Hepatocyte (in vitro differentiated cells): ENCODE data around the gene DENND5A.

Source experiments
- EZH2 ChIP-seq: fragments of 200-600 bp; sonication (generic); IDR thresholded peaks from 2 replicates; pipeline ENCODE4 v1.6.1; 2016; ENCODE audit warnings: antibody characterized with exemption, mild to moderate bottlenecking, borderline replicate concordance
- TF ChIP-seq, protein P1 (sequence below): fragments of 200-600 bp; sonication (generic); IDR thresholded peaks from 2 replicates; pipeline ENCODE4 v1.5.1; 2016; ENCODE audit warnings: antibody characterized with exemption, mild to moderate bottlenecking; ENCODE audit not compliant: poor library complexity

DNA sequence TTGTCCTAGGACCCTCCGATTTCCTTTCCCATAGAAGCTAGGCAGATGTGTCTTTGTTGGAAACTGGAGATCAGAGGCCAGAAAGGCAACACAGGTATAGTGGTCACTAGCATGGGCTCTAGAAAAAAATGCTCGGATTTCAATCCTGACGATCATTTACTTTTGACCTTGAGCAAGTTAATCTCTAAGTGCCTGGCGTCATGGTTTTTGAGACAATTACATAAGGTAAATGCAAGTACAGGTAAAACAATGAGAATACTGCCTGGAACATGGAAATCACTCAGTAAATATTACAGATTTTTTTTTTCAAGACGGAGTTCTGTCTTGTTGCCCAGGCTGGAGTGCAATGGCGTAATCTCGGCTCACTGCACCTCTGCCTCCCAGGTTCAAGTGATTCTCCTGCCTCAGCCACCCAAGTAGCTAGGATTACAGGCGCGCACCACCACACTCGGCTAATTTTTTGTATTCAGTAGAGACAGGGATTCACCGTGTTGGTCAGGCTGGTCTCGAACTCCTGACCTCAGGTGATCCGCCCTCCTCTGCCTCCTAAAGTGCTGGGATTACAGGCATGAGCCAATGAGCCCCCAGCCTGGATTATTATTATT is 1.1 kb upstream of the DENND5A start:
- TF ChIP-seq, protein P1, sequence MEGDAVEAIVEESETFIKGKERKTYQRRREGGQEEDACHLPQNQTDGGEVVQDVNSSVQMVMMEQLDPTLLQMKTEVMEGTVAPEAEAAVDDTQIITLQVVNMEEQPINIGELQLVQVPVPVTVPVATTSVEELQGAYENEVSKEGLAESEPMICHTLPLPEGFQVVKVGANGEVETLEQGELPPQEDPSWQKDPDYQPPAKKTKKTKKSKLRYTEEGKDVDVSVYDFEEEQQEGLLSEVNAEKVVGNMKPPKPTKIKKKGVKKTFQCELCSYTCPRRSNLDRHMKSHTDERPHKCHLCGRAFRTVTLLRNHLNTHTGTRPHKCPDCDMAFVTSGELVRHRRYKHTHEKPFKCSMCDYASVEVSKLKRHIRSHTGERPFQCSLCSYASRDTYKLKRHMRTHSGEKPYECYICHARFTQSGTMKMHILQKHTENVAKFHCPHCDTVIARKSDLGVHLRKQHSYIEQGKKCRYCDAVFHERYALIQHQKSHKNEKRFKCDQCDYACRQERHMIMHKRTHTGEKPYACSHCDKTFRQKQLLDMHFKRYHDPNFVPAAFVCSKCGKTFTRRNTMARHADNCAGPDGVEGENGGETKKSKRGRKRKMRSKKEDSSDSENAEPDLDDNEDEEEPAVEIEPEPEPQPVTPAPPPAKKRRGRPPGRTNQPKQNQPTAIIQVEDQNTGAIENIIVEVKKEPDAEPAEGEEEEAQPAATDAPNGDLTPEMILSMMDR = no peak
- no peak for TF ChIP-seq EZH2
